Colonic mucosa (tissue), 4 donors: ENCODE results near the gene SKAP1. TPM values are rescaled to one million over a fixed set of nuclear protein-coding genes. Genes with fewer than 3 reads are reported as not detected.

Experiments
- DNase-seq: peaks from one replicate; pipeline ENCODE4 v3.0.0-alpha.2; 2020
- H3K27ac ChIP-seq: fragments of 200-600 bp; one replicate; pipeline ENCODE4 v1.8.0; 2021
- H3K27me3 ChIP-seq: fragments of 200-600 bp; one replicate; pipeline ENCODE4 v1.8.0; 2021
- H3K36me3 ChIP-seq: fragments of 200-600 bp; one replicate; pipeline ENCODE4 v1.8.0; 2021
- H3K4me1 ChIP-seq: fragments of 200-600 bp; one replicate; pipeline ENCODE4 v1.8.0; 2021; ENCODE audit warnings: mild to moderate bottlenecking
- H3K4me3 ChIP-seq: fragments of 200-600 bp; one replicate; pipeline ENCODE4 v1.8.0; 2021
- H3K9ac ChIP-seq, 2 donors: one replicate each; pipeline ENCODE4 v1.7.0; 2013; ENCODE audit warnings: control low read depth in 2 of 2, low read depth in 2 of 2, low read length in 2 of 2
- H3K9me3 ChIP-seq: fragments of 200-600 bp; one replicate; pipeline ENCODE4 v1.8.0; 2021
- CTCF ChIP-seq: fragments of 200-600 bp; IDR thresholded peaks from one replicate; pipeline ENCODE4 v1.8.0; 2022; ENCODE audit warnings: antibody characterized with exemption, mild to moderate bottlenecking
- intact Hi-C: fragments of 100-400 bp; cut with DNase I; formaldehyde crosslinking; loops from one replicate; pipeline ENCODE4 v1.14.1; 2022
- total RNA-seq, 2 donors: library from RNA; stranded (reverse); fragmentation: NEBNext Ultra II Directional in 1 of 2; extraction: Animal tissue kit (Norgen Biotek cat#: 25700) in 1 of 2; gene quantifications; one replicate each; pipeline ENCODE4 v1.2.1, GENCODE V29; 2021
- donor health status: healthy.
- donor health status: DM: no; HTN: no; CAD: no.
- donor health status: DM: no; HTN: no; CAD: no.

Gene SKAP1
- total RNA-seq, 2 donors from 2014 or later: 1.2 to 2.1 TPM

- H3K4me1 ChIP-seq: no peaks in the 10 kb centered on the region
- H3K36me3 ChIP-seq: no peaks in the 10 kb centered on the region
- H3K9ac ChIP-seq: no peak overlapping the region
- H3K27me3 ChIP-seq: no peaks in the 10 kb centered on the region
- intact Hi-C loops: loop anchor here (10.0 kb wide), 1 partner anchor 62 kb away; no protein-coding TSS in a partner anchor
- no peak for DNase-seq
- no peaks in the 10 kb centered on the region for H3K9me3 ChIP-seq
- TF ChIP-seq CTCF: no peak
- no peak overlapping the region for H3K4me3 ChIP-seq
- H3K27ac ChIP-seq: no peak overlapping the region
Observed at GRCh38 chr17:48296453-48296852, 133.6 kb downstream of the SKAP1 start.

- no peak for TF ChIP-seq CTCF
- Histone ChIP-seq H3K27me3 (no peaks in the 10 kb centered on the region), H3K36me3 (no peaks in the 10 kb centered on the region), H3K4me1 (no peaks in the 10 kb centered on the region), H3K9me3 (no peaks in the 10 kb centered on the region), H3K4me3 (no peak overlapping the region), H3K9ac (no peak overlapping the region), H3K27ac (no peak overlapping the region)
- no peak for DNase-seq
- intact Hi-C loops: loop anchor here (10.0 kb wide), 1 partner anchor 61 kb away; no protein-coding TSS in a partner anchor
Observed at GRCh38 chr17:48295362-48296288, 134.4 kb downstream of the SKAP1 start.

DNA sequence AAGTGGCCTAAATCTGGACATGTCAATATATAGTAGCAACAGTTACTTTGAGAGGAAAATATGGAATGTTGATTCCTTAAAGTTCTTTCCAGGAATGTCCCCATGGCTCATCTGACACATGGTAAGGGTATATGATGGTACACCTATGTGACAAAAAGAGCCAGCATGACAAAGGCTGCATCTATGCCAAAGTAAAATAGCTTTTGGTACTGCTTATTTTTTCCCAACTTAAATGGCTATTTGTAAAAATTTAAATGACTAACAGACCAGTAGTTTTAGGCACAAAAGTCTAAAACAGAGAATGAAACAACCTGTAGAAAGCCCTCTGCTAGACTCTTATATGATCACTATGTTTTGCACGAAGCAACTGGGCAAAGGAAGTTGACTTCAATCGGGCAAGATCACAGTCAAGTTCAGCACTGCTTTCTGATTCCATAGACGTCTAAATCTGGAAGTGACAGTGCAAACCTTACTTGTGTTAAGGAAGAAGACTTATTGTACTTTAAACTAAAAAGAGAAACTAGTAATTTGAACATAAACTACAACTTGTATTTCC lies 135.1 kb downstream of the SKAP1 start:
- Histone ChIP-seq H3K36me3 (no peaks in the 10 kb centered on the region), H3K4me3 (no peak overlapping the region), H3K9ac (no peak overlapping the region), H3K9me3 (no peaks in the 10 kb centered on the region), H3K4me1 (no peaks in the 10 kb centered on the region), H3K27ac (no peak overlapping the region), H3K27me3 (no peaks in the 10 kb centered on the region)
- TF ChIP-seq CTCF: no peak
- intact Hi-C loops: loop anchor here (10.0 kb wide), 1 partner anchor 60 kb away; no protein-coding TSS in a partner anchor
- DNase-seq: no peak

DNA sequence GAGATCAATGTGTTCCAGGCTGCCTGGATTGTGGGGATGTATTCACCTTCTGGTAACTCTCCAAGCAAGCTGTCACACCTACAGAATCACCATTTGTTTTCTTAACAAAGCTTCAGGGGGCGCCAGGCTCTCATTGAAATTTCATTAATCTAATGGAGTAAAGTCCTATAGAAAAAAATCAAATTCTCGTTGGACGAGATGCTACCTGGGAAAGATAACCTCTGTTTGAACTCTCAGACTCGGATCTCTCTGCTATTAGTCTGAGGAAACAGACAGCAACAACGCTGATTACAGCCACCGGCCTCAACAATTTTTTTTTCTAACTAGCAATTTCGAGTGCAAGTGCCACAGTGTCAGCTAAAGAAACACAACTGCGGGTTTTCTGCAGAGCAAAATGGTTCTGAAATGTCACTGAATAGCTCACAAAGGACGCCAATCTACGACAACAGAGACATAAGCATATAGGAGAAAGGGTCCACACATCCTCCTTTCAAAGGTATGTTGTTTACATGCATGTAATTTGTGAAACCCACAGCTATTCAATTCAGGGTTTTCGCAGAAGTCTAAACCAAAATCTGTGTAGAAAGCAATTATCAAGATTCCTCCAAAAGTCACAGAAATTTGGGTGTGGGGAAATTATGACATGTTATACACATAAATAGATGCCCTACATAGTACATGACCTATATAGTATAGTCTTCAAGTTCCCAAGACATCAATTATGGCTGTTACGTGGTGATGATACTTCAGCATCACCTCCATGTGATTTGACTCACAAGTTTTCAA lies 135.8 kb downstream of the SKAP1 start:
- Histone ChIP-seq H3K4me1 (no peaks in the 10 kb centered on the region), H3K36me3 (no peaks in the 10 kb centered on the region), H3K9ac (no peak overlapping the region), H3K27me3 (no peaks in the 10 kb centered on the region), H3K27ac (no peak overlapping the region), H3K4me3 (no peak overlapping the region), H3K9me3 (no peaks in the 10 kb centered on the region)
- intact Hi-C loops: loop anchor here (10.0 kb wide), 1 partner anchor 59 kb away; no protein-coding TSS in a partner anchor
- TF ChIP-seq CTCF: no peak
- DNase-seq: no peak
